Stimulated activated CD4-positive, alpha-beta T cell treated with anti-CD3 and anti-CD28 coated beads, Interleukin-2, amount 100 ng/mL, for 48 hours (primary cell): ENCODE measurements around the gene SZRD1.

ENCODE experiments used
- DNase-seq, 2 donors: peaks; one replicate each; pipeline ENCODE4 v3.0.0-alpha.2; 2020

Gene SZRD1

GRCh38 chr1:16367968-16368890, 1.2 kb downstream of the SZRD1 start:
- DNase-seq, result no peak

GRCh38 chr1:16369821-16370220, 2.8 kb downstream of the SZRD1 start:
- DNase-seq, result no peak

DNA sequence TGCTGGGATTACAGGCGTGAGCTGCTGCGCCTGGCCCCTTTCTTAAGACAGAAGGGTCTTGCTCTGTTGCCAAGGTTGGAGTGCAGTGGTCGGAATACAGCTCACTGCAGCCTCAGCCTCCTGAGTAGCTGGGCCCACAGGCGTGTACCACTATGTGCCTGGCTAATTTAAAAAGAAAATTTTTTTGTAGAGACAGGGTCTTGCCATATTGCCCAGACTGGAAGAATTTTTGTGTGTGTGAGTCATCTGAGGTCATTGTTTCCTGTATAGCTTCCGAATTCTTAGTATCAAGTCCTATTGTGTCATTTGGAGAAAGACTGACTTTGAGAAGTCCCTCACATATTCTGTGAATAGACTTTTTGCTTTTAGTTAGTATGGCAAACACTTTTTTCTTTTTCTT, 4.7 kb downstream of the SZRD1 start:
- DNase-seq, result no peak

GRCh38 chr1:16372535-16373285, 5.7 kb downstream of the SZRD1 start:
- no peak for DNase-seq

- DNase-seq, result no peak
Measured at GRCh38 chr1:16374266-16374665, 7.2 kb downstream of the SZRD1 start.

- no peak for DNase-seq
Measured at GRCh38 chr1:16375521-16376340, 8.7 kb downstream of the SZRD1 start.

DNA sequence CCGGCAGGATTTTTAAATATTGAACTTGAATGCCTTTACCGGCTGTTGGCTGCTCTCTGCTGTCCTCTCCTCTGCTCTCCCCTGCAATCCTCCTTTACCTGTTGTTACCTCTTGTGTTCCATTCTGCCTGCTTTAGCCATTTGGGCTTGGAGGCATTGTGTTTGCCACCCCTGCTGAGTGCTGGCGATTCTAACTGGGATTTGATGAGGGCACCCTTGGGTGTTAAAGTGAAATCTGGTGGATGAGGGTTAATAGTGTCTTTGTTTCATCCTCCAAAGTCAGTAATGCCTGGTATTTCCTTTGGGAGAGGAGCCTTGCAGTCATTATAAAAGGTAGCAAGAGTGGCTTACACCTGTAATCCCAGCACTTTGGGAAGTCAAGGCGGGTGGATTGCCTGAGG, 9.9 kb downstream of the SZRD1 start:
- no peak for DNase-seq

- DNase-seq, result no peak
Measured at GRCh38 chr1:16378443-16378842, 11.4 kb downstream of the SZRD1 start.

DNA sequence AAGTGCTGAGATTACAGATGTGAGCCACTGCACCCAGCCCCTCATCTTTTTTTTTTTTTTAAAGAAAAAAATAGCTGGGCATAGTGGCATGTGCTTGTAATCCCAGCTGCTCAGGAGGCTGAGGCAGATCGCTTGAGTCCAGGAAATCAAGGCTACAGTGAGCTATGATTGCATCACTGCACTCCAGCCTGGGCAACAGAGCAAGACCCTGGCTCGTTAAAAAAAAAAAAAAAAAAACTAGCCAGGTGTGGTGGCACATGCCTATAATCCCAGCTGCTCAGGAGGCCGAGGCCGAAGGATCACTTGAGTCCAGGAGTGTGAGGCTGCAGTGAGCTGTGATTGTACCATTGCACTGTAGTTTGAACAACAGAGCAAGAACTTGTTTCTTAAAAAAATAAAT, 13.8 kb downstream of the SZRD1 start:
- DNase-seq, result no peak

GRCh38 chr1:16383888-16384287, 16.8 kb downstream of the SZRD1 start:
- DNase-seq, result no peak

DNA sequence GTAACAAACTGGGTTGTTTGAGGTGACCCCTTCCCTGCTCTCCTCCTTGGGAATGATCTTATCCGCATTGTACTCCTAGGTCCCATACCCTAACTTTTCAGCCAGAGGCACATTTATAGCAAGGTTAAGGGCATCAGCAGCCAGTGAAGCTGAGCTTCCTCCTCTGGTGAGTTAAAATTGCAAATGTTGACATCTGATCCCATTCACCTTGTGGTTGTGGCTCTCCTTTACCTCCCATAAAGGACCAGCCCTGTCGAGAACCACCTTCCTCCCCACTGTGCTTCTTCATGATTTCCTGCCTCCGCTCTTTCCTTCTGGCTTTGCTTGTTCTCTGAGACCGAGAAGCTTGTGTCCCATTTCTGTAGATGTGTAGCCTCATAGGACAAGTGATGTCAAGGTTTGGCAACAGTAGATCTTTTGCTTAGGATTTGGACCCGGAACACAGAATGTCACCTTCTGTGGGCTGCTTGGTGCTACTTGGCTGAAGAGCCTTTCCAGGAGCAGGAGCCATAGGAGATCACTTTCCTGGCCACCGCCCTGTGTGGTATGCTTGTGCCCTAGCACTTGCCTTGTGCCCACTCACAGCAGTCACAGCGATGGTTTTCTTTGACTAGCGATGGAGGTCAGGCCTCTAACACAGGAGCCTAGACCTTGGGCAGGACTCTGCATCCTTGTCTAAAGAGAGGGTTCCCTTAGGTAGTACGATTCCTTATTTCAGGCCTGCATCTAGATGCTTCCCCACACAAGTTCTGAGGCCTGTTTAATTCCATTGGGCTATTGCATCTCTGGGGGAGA, 18.8 kb downstream of the SZRD1 start:
- DNase-seq, result no peak

- DNase-seq, result no peak
Measured at GRCh38 chr1:16386454-16387113, 19.5 kb downstream of the SZRD1 start.

GRCh38 chr1:16387201-16388188, 20.5 kb downstream of the SZRD1 start:
- no peak for DNase-seq

DNA sequence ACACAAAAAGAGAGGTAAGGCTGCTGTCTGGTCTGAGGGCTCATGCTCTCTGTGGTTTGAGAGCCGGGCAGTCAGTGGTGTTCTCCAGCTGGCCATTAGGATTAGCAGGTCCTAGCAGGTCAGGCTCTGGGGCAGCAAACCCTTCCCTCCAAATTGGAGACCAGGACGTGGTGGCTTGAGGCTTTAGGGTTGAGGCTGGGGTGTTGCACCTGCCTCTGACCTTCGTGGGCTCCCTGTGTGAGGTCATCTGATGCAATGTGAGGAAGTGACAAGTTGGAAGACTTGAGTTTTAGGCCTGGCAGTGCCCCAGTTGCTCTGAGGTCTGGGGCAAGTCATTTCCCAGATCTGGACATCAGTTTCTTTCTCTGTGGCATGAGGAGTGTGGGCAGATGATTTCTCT, 24.4 kb downstream of the SZRD1 start:
- no peak for DNase-seq

- no peak for DNase-seq
Measured at GRCh38 chr1:16392740-16393569, 25.9 kb downstream of the SZRD1 start.

DNA sequence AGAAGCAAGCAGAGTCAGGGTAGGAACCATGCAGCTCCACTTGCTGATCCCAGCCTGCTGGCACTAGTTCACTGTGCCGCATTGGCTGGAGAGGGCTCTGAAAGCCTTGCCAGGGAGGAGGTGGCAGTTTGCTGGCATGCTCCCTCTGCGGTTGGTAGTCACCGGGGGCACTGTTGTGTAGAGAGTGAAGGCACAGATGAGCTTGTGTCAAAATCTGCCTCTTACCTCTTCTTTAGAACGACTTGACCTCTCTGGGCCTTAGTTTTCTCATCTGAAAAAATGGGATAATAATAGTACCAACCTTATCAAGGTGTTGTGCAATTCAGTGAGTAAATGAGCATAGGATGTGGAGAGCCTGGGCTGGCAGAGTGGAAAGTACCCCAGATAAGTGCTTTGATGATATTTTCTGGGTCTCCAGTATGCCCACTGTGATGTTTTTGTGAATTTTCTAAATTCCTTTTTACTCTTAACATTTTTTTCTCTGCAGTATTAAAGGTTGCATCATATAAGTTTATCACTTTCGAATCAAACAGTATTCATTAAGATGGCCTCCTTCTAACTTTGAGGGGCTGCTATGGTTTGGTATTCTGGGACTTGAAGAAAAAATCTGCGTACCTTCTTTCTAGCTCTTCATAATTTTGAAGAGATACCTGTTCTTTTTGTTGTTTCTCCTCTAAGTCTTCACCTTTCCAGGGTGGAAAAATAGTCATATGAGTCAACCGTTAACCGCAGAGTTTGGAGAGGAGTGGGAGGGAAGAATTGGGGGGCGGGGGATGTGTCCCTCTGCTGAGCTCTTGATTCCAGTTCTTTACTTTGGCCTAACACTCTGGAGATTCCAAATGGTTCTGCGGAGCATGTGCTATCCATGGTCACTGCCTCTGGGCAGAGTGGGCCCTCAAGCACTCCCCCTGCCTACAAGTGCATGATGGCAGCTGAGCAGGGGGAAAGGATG, 26.8 kb downstream of the SZRD1 start:
- no peak for DNase-seq

- no peak for DNase-seq
Measured at GRCh38 chr1:16394977-16395376, 27.9 kb downstream of the SZRD1 start.

GRCh38 chr1:16396591-16396990, 29.5 kb downstream of the SZRD1 start:
- no peak for DNase-seq
